SK-N-SH treated with all-trans-retinoic acid at 6 μM for 48 hours (cell line): ENCODE results near the gene DYRK3.

ENCODE experiments used
- ATAC-seq: fragments of 200-7000 bp; cut with Tn5 transposase; 3 replicates; pipeline ENCODE4 v1.9.1; 2020; ENCODE audit warnings: mild to moderate bottlenecking, moderate library complexity
- ARNTL ChIP-seq: fragments of 450-650 bp; formaldehyde crosslinking; IDR thresholded peaks from 2 replicates; pipeline ENCODE4 v1.5.0; 2020; ENCODE audit warnings: low read depth, mild to moderate bottlenecking, moderate library complexity, borderline replicate concordance
- CSDC2 ChIP-seq: fragments of 250-450 bp; sonication (Bioruptor Pico); IDR thresholded peaks from 2 replicates; pipeline ENCODE4 v1.5.0; 2020; ENCODE audit warnings: mild to moderate bottlenecking, moderate library complexity
- ESRRG ChIP-seq: fragments of 250-450 bp; sonication (Bioruptor Pico); IDR thresholded peaks from 2 replicates; pipeline ENCODE4 v1.6.1; 2021; ENCODE audit warnings: mild to moderate bottlenecking
- GLIS3 ChIP-seq: fragments of 250-450 bp; sonication (Bioruptor Pico); IDR thresholded peaks from 2 replicates; pipeline ENCODE4 v1.5.0; 2020; ENCODE audit warnings: mild to moderate bottlenecking, moderate library complexity
- ISL1 ChIP-seq: fragments of 250-450 bp; sonication (Bioruptor Pico); IDR thresholded peaks from 2 replicates; pipeline ENCODE4 v2.1.2; 2022; ENCODE audit warnings: mild to moderate bottlenecking, moderate library complexity
- OSR1 ChIP-seq: fragments of 250-450 bp; sonication (Bioruptor Pico); IDR thresholded peaks from 2 replicates; pipeline ENCODE4 v1.8.0; 2022; ENCODE audit warnings: moderate library complexity, mild to moderate bottlenecking, inconsistent platforms
- RARB ChIP-seq: fragments of 250-450 bp; sonication (Bioruptor Pico); IDR thresholded peaks from 2 replicates; pipeline ENCODE4 v1.8.0; 2021; ENCODE audit warnings: mild to moderate bottlenecking, moderate library complexity
- SNAI2 ChIP-seq: fragments of 250-450 bp; sonication (Bioruptor Pico); IDR thresholded peaks from 2 replicates; pipeline ENCODE4 v1.5.0; 2020; ENCODE audit warnings: mild to moderate bottlenecking, moderate library complexity
- TCF4 ChIP-seq: fragments of 250-450 bp; sonication (Bioruptor Pico); IDR thresholded peaks from 2 replicates; pipeline ENCODE4 v1.8.0; 2021; ENCODE audit warnings: mild to moderate bottlenecking, moderate library complexity, borderline replicate concordance
- TOX ChIP-seq: fragments of 250-450 bp; sonication (Bioruptor Pico); IDR thresholded peaks from 2 replicates; pipeline ENCODE4 v1.8.0; 2021; ENCODE audit warnings: mild to moderate bottlenecking, moderate library complexity, borderline replicate concordance
- ZC3H10 ChIP-seq: fragments of 250-450 bp; sonication (Bioruptor Pico); IDR thresholded peaks from 2 replicates; pipeline ENCODE4 v1.5.1; 2021; ENCODE audit warnings: mild to moderate bottlenecking, moderate library complexity
- ZFP3 ChIP-seq: fragments of 250-450 bp; sonication (Bioruptor Pico); IDR thresholded peaks from 2 replicates; pipeline ENCODE4 v1.5.0; 2020; ENCODE audit warnings: mild to moderate bottlenecking, moderate library complexity
- ZNF565 ChIP-seq: fragments of 450-650 bp; formaldehyde crosslinking; conservative IDR thresholded peaks from 2 replicates; pipeline ENCODE4 v1.5.0; 2020; ENCODE audit warnings: low read depth, mild to moderate bottlenecking, moderate library complexity
- ZNF70 ChIP-seq: fragments of 450-650 bp; formaldehyde crosslinking; IDR thresholded peaks from 2 replicates; pipeline ENCODE4 v1.5.0; 2020; ENCODE audit warnings: mild to moderate bottlenecking, moderate library complexity
- ZNF8 ChIP-seq: fragments of 450-650 bp; formaldehyde crosslinking; IDR thresholded peaks from 2 replicates; pipeline ENCODE4 v1.5.0; 2020; ENCODE audit warnings: mild to moderate bottlenecking, moderate library complexity
- TF ChIP-seq, protein P1 (sequence below): fragments of 250-450 bp; sonication (Bioruptor Pico); IDR thresholded peaks from 2 replicates; pipeline ENCODE4 v1.8.0; 2021; ENCODE audit warnings: low read depth, mild to moderate bottlenecking, moderate library complexity, borderline replicate concordance
- TF ChIP-seq, protein P2 (sequence below): fragments of 250-450 bp; sonication (Bioruptor Pico); IDR thresholded peaks from 2 replicates; pipeline ENCODE4 v1.8.0; 2020; ENCODE audit warnings: mild to moderate bottlenecking, moderate library complexity, borderline replicate concordance
- TF ChIP-seq, protein P3 (sequence below): fragments of 250-450 bp; sonication (Bioruptor Pico); IDR thresholded peaks from 2 replicates; pipeline ENCODE4 v1.5.0; 2020; ENCODE audit warnings: mild to moderate bottlenecking, moderate library complexity
- TF ChIP-seq, protein P4 (sequence below): fragments of 250-450 bp; sonication (Bioruptor Pico); IDR thresholded peaks from 2 replicates; pipeline ENCODE4 v1.5.1; 2020; ENCODE audit warnings: low read depth, mild to moderate bottlenecking, moderate library complexity
- TF ChIP-seq, protein P5 (sequence below): fragments of 250-450 bp; sonication (Bioruptor Pico); IDR thresholded peaks from 2 replicates; pipeline ENCODE4 v1.5.1; 2021; ENCODE audit warnings: mild to moderate bottlenecking, moderate library complexity

Gene DYRK3

DNA sequence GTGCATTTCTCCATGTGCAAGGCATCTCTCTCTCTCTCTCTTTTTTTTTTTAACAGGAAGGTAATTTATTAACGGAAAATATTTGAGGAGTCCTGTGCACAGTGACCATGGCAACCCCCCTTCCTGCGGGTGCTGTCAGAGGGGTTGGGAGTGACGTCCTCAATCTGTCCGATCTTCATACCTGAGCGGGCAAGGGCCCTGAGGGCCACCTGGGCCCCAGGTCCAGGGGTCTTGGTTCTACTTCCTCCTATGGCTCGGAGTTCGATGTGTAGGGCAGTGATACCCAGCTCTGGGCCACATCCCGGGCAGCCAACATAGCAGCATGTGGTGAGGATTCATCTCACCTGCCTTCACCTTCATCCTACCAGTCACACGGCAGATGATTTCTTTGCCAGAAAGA lies 60.4 kb downstream of the DYRK3 start:
- TF ChIP-seq, protein P1, sequence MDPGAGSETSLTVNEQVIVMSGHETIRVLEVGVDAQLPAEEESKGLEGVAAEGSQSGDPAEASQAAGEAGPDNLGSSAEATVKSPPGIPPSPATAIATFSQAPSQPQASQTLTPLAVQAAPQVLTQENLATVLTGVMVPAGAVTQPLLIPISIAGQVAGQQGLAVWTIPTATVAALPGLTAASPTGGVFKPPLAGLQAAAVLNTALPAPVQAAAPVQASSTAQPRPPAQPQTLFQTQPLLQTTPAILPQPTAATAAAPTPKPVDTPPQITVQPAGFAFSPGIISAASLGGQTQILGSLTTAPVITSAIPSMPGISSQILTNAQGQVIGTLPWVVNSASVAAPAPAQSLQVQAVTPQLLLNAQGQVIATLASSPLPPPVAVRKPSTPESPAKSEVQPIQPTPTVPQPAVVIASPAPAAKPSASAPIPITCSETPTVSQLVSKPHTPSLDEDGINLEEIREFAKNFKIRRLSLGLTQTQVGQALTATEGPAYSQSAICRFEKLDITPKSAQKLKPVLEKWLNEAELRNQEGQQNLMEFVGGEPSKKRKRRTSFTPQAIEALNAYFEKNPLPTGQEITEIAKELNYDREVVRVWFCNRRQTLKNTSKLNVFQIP: no peak
- TF ChIP-seq, protein P2, sequence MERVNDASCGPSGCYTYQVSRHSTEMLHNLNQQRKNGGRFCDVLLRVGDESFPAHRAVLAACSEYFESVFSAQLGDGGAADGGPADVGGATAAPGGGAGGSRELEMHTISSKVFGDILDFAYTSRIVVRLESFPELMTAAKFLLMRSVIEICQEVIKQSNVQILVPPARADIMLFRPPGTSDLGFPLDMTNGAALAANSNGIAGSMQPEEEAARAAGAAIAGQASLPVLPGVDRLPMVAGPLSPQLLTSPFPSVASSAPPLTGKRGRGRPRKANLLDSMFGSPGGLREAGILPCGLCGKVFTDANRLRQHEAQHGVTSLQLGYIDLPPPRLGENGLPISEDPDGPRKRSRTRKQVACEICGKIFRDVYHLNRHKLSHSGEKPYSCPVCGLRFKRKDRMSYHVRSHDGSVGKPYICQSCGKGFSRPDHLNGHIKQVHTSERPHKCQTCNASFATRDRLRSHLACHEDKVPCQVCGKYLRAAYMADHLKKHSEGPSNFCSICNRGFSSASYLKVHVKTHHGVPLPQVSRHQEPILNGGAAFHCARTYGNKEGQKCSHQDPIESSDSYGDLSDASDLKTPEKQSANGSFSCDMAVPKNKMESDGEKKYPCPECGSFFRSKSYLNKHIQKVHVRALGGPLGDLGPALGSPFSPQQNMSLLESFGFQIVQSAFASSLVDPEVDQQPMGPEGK: no peak
- TF ChIP-seq, protein P3, sequence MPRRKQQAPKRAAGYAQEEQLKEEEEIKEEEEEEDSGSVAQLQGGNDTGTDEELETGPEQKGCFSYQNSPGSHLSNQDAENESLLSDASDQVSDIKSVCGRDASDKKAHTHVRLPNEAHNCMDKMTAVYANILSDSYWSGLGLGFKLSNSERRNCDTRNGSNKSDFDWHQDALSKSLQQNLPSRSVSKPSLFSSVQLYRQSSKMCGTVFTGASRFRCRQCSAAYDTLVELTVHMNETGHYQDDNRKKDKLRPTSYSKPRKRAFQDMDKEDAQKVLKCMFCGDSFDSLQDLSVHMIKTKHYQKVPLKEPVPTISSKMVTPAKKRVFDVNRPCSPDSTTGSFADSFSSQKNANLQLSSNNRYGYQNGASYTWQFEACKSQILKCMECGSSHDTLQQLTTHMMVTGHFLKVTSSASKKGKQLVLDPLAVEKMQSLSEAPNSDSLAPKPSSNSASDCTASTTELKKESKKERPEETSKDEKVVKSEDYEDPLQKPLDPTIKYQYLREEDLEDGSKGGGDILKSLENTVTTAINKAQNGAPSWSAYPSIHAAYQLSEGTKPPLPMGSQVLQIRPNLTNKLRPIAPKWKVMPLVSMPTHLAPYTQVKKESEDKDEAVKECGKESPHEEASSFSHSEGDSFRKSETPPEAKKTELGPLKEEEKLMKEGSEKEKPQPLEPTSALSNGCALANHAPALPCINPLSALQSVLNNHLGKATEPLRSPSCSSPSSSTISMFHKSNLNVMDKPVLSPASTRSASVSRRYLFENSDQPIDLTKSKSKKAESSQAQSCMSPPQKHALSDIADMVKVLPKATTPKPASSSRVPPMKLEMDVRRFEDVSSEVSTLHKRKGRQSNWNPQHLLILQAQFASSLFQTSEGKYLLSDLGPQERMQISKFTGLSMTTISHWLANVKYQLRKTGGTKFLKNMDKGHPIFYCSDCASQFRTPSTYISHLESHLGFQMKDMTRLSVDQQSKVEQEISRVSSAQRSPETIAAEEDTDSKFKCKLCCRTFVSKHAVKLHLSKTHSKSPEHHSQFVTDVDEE: no peak
- TF ChIP-seq ISL1 (CRISPR knock-in tag) (no peak), TOX (CRISPR knock-in tag) (no peak), TCF4 (no peak), ZC3H10 (CRISPR knock-in tag) (no peak), SNAI2 (no peak), RARB (CRISPR knock-in tag) (no peak), ARNTL (CRISPR knock-in tag) (no peak), ZFP3 (no peak), GLIS3 (no peak), ZNF8 (CRISPR knock-in tag) (no peak), ESRRG (CRISPR knock-in tag) (no peak), ZNF565 (CRISPR knock-in tag) (no peak), ZNF70 (CRISPR knock-in tag) (no peak), OSR1 (CRISPR knock-in tag) (no peak)
- TF ChIP-seq, protein P4, sequence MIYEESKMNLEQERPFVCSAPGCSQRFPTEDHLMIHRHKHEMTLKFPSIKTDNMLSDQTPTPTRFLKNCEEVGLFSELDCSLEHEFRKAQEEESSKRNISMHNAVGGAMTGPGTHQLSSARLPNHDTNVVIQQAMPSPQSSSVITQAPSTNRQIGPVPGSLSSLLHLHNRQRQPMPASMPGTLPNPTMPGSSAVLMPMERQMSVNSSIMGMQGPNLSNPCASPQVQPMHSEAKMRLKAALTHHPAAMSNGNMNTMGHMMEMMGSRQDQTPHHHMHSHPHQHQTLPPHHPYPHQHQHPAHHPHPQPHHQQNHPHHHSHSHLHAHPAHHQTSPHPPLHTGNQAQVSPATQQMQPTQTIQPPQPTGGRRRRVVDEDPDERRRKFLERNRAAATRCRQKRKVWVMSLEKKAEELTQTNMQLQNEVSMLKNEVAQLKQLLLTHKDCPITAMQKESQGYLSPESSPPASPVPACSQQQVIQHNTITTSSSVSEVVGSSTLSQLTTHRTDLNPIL (CRISPR knock-in tag): no peak
- TF ChIP-seq, protein P5, sequence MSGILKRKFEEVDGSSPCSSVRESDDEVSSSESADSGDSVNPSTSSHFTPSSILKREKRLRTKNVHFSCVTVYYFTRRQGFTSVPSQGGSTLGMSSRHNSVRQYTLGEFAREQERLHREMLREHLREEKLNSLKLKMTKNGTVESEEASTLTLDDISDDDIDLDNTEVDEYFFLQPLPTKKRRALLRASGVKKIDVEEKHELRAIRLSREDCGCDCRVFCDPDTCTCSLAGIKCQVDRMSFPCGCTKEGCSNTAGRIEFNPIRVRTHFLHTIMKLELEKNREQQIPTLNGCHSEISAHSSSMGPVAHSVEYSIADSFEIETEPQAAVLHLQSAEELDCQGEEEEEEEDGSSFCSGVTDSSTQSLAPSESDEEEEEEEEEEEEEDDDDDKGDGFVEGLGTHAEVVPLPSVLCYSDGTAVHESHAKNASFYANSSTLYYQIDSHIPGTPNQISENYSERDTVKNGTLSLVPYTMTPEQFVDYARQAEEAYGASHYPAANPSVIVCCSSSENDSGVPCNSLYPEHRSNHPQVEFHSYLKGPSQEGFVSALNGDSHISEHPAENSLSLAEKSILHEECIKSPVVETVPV (CRISPR knock-in tag): no peak
- ATAC-seq: no peak

DNA sequence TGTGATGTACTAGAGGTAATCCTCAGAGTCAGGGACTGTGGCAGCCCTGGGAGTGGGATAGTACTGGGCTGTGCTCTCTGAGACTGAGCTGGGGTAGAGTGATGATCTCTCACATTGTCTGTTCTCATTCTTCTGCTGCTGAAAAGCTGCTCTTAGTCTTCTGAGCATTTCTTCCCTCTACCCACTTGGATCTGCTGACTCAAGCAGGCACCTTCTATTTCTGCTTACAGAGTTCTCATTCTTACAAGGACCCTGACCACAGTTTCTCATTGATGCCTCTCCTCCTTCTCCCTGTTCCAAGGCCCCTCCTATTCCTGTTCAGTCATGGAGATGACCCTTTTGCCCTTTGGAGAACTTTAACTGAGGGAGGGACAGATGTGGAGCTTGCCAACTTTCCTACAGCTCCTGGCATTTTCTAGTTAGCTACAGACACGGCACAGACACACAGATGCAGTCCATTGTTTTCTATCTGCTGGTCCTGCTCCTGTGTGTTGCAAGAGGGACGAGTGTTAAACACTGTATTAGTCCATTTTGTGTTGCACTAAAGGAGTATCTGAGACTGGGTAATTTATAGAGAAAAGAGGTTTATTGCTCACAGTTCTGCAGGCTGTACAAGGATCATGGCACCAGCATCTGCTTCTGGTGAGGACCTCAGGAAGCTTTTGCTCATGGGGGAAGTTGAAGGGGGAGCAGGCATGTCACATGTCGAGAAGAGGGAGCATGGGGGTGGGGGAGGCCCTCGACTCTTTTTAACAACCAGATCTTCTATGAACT lies 61.7 kb downstream of the DYRK3 start:
- TF ChIP-seq CSDC2 (CRISPR knock-in tag): no peak
- TF ChIP-seq, protein P5 (CRISPR knock-in tag): no peak
- TF ChIP-seq ZC3H10 (CRISPR knock-in tag): no peak
- TF ChIP-seq OSR1 (CRISPR knock-in tag): no peak
- TF ChIP-seq, protein P1: no peak
- TF ChIP-seq ZNF565 (CRISPR knock-in tag): no peak
- TF ChIP-seq, protein P3: no peak
- no peak for TF ChIP-seq SNAI2
- no peak for TF ChIP-seq ZNF70 (CRISPR knock-in tag)
- TF ChIP-seq TCF4: no peak
- no peak for ATAC-seq
